Glutamatergic neuron (in vitro differentiated cells): ENCODE data around the gene PPP1R18. TPM values are rescaled to one million over a fixed set of nuclear protein-coding genes. Genes with fewer than 3 reads are reported as not detected.
A peak's percentile ranks its signal among the peaks of the same experiment; 100 is the strongest.

Source experiments
- DNase-seq: peaks from one replicate; pipeline ENCODE4 v3.0.0; 2022
- H3K27ac Mint-ChIP-seq: one replicate; pipeline ENCODE4 v1.8.0; 2020; ENCODE audit warnings: mild to moderate bottlenecking, mixed read lengths, inconsistent platforms; ENCODE audit not compliant: unreplicated experiment
- H3K27me3 Mint-ChIP-seq: one replicate; pipeline ENCODE4 v1.8.0; 2020; ENCODE audit warnings: mild to moderate bottlenecking, moderate library complexity, mixed read lengths, inconsistent platforms; ENCODE audit not compliant: unreplicated experiment
- H3K36me3 Mint-ChIP-seq: one replicate; pipeline ENCODE4 v1.8.0; 2020; ENCODE audit warnings: mild to moderate bottlenecking, mixed read lengths, inconsistent platforms; ENCODE audit not compliant: unreplicated experiment
- H3K4me1 Mint-ChIP-seq: one replicate; pipeline ENCODE4 v1.8.0; 2020; ENCODE audit warnings: mild to moderate bottlenecking, low read depth, mixed read lengths, inconsistent platforms; ENCODE audit not compliant: unreplicated experiment
- H3K4me3 Mint-ChIP-seq: one replicate; pipeline ENCODE4 v1.8.0; 2020; ENCODE audit warnings: mild to moderate bottlenecking, mixed read lengths, inconsistent platforms; ENCODE audit not compliant: unreplicated experiment
- H3K9me3 Mint-ChIP-seq: one replicate; pipeline ENCODE4 v1.8.0; 2020; ENCODE audit warnings: mild to moderate bottlenecking, moderate library complexity, mixed read lengths, inconsistent platforms; ENCODE audit not compliant: unreplicated experiment
- total RNA-seq: library from RNA; stranded (reverse); fragmentation: NEBNext Ultra II Directional; extraction: Animal tissue kit (Norgen Biotek cat#: 25700); gene quantifications from one replicate; pipeline ENCODE4 v1.2.1, GENCODE V29; 2021; ENCODE audit not compliant: unreplicated experiment
- TF ChIP-seq, protein P1 (sequence below): fragments of 200-600 bp; sonication (generic); IDR thresholded peaks from one replicate; pipeline ENCODE4 v1.5.0; 2021; ENCODE audit not compliant: partially characterized antibody, unreplicated experiment

The PPP1R18 gene
- total RNA-seq, 1 donor from 2014 or later, result 175 TPM

DNA sequence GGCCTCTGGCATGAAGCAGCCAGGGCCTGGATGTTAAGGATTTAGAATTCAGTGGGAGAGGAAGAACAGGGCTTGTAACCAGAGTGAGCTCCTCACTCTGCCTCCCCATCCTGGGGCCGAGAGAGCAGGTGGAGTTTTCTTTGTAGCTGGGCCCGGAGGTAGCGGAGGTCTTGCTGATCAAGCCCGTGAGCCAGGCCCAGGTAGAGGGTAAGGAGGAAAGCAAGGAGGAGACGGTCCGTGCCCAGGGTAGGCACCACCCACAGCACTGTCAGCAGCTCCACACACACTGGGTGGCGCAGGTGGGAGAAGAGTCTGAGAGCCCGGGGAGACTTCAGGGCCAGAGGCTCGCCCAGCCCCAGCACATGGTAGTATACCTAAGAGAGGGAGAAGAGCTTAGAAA lies 2.1 kb upstream of the PPP1R18 start:
- Mint-ChIP-seq H3K9me3 (peaks cover 29% of the 10 kb centered on the region), H3K27me3 (peaks cover 34% of the 10 kb centered on the region), H3K4me1 (peaks cover 44% of the 10 kb centered on the region), H3K27ac (peak overlapping the region; percentile 100), H3K36me3 (peaks cover 5% of the 10 kb centered on the region), H3K4me3 (peak overlapping the region; percentile 100)
- TF ChIP-seq, protein P1, sequence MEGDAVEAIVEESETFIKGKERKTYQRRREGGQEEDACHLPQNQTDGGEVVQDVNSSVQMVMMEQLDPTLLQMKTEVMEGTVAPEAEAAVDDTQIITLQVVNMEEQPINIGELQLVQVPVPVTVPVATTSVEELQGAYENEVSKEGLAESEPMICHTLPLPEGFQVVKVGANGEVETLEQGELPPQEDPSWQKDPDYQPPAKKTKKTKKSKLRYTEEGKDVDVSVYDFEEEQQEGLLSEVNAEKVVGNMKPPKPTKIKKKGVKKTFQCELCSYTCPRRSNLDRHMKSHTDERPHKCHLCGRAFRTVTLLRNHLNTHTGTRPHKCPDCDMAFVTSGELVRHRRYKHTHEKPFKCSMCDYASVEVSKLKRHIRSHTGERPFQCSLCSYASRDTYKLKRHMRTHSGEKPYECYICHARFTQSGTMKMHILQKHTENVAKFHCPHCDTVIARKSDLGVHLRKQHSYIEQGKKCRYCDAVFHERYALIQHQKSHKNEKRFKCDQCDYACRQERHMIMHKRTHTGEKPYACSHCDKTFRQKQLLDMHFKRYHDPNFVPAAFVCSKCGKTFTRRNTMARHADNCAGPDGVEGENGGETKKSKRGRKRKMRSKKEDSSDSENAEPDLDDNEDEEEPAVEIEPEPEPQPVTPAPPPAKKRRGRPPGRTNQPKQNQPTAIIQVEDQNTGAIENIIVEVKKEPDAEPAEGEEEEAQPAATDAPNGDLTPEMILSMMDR, result no peak
- DNase-seq, result no peak

DNA sequence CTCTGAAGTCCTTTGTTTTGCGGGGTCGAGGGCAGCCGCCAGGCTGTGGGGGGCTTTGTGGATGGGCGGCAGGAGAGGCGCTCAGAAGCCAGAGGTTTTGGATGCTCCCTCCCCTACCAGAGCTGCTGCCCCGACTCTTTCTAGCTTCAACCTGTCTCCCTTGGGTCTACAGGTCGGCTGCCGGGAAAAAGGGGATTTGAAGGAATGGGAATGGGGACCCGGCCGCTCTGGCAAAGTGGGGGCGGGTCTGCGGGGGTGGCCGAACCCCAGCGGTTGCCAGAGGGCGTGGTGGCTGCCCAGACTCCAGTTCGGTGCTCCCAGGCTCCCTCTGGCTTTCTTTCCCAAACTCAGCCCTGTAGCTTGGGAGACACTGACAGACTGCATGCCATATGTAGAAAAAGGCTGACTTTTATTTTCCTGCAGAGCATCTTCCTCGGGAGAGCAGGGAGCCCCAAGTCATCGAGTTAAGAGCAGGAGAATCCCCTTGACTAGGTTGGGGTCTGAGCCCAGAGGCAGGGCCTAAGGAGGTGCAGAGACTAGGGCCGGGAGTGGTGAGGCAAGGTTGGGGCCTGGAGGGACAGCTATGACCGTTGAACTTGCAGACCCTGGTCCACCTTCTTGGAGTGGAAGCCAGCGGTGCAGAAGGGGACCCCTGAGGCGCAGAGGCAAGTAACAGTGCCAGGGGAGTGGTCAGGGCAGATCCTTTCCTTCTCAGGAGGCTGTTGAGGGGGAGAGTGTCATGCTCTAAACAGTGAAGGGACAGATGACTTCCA lies 1.4 kb upstream of the PPP1R18 start:
- Mint-ChIP-seq H3K36me3 (peaks cover 5% of the 10 kb centered on the region), H3K4me3 (peak overlapping the region; percentile 100), H3K4me1 (peaks cover 44% of the 10 kb centered on the region), H3K27me3 (peaks cover 34% of the 10 kb centered on the region), H3K9me3 (peaks cover 29% of the 10 kb centered on the region), H3K27ac (peak overlapping the region; percentile 100)
- no peak for DNase-seq
- TF ChIP-seq, protein P1, result no peak

DNA sequence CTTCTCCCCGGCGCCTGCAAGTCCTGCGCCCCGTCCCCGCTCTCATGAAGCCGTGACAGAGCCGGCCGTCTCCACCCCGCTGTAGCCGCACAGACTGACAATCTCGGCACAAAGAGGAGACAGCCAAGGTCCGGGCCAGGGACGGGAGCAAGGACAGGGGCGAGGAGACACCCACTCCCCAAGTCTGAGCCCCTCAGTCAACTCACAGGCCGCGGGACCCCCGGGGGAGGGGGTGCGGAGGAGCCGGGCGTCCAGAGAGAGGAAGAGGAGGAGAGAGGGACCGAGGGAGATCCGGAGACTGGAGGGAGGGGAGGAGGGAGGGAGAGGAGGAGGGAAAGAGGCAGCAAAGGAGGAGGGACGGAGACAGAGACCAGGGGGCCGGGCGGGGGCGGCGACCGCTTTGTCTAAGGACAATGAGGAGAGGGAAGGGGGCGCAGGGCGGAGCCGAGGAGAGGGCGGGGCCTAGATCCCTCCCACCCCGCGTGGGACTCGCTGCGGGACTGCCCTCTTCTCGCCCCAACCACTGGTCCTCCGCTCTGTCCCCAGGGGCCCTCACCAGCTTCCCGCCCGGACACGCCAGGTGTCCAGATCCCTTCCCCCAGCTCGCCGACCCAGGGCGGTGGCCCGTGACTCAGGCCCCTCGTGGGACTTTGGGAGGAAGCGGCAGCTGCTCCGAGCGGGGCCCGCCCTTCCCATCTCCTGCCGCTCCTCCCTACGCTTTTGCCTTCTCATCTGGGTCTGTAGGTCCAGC lies 638 bp upstream of the PPP1R18 start:
- H3K9me3 Mint-ChIP-seq, result peaks cover 31% of the 10 kb centered on the region
- DNase-seq, result peak; percentile 100
- TF ChIP-seq, protein P1, result no peak
- H3K27me3 Mint-ChIP-seq, result peaks cover 32% of the 10 kb centered on the region
- H3K27ac Mint-ChIP-seq, result peak overlapping the region; percentile 100
- peak overlapping the region; percentile 100 for H3K4me3 Mint-ChIP-seq
- peaks cover 44% of the 10 kb centered on the region for H3K4me1 Mint-ChIP-seq
- peaks cover 5% of the 10 kb centered on the region for H3K36me3 Mint-ChIP-seq

DNA sequence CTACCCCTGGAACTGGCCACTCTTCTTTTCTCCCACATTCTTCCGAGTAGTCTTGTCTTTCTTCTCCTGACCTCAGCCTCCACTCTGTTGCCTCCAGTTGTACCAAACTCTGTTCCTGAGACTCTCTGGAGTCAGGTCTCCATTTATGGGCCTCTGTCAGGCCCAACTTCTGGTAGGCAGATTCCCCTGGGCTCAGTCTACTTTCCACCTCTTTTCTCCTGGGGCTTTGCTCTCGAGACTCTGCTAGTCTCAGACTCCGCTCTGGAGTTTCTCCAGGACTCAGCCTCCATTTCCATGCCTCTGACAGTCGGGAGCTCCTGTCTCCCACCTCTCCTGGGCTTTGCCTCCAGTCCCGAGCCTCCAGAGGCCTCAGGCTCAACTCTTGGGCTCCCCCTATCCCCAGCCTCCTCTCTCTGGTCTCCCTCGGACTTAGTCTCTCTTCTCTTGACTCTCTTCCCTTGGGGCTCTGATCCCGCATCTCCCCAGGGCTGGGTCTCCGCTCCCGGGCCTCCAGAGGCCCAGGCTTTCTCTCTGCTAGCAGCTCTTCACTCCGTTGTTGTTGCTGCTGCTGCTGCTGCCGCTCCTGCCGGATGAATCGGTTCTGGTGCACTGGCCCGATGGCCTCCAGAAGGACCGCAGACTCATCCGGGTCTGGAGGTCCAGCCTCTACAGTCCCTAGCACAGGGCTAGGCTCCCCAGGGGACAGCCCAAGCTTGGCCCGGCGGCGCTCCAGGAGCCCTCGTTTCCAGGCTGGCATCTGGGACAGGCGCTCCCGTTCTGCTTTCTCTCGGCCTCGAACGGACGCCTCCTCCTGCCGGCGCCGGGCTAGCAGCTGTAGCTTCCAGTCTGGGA lies 1.1 kb downstream of the PPP1R18 start:
- DNase-seq, result peak; percentile 45
- TF ChIP-seq, protein P1, result no peak
- H3K9me3 Mint-ChIP-seq, result peaks cover 25% of the 10 kb centered on the region
- peak overlapping the region; percentile 100 for H3K4me3 Mint-ChIP-seq
- H3K36me3 Mint-ChIP-seq, result peaks cover 5% of the 10 kb centered on the region
- H3K27me3 Mint-ChIP-seq, result peaks cover 37% of the 10 kb centered on the region
- H3K27ac Mint-ChIP-seq, result peak overlapping the region; percentile 100
- H3K4me1 Mint-ChIP-seq, result peaks cover 47% of the 10 kb centered on the region
